ENCODE results near the gene OR9Q1. TPM values are rescaled to one million over a fixed set of nuclear protein-coding genes. Genes with fewer than 3 reads are reported as not detected.

The OR9Q1 gene
- total RNA-seq, 1 experiment from 2014 or later: not detected

GRCh38 chr11:58024601-58025091 lies 965 bp downstream of the OR9Q1 start:
- DNase-seq (ENCODE audit: low read depth, low spot score): no peak

DNA sequence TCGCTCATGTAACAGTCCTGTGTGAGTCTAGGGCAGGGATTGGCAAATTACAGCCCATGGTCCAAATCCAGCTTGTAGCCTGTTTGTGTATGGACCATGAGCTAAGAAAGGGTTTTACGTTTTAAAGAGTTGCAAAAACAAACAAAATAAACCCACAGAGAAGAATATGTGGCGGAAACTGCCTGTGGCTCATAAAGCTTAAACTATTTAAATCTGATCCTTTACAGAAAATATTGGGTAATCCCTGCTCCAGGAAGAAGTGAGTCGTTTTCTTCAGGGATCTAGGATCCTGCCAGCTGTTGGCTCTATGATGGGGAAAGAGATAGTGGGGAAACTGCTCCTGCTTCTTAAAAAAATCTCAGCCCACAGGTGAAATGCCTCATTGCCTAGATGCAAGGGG lies 3.7 kb downstream of the OR9Q1 start:
- in situ Hi-C loops (cut with HindIII; ENCODE audit: low pct_unique_long_range_greater_than_20kb, low sequenced_read_pairs): no loop called here
- DNase-seq (ENCODE audit: low read depth, low spot score): no peak

More at GRCh38 chr11:58024601-58025091, 965 bp downstream of the OR9Q1 start:
- in situ Hi-C loops (cut with HindIII; ENCODE audit: low pct_unique_long_range_greater_than_20kb, low sequenced_read_pairs): no loop called here

- DNase-seq (ENCODE audit: low read depth, low spot score): no peak
- in situ Hi-C loops (cut with HindIII; ENCODE audit: low pct_unique_long_range_greater_than_20kb, low sequenced_read_pairs): no loop called here
Measured at GRCh38 chr11:58028687-58029411, 5.2 kb downstream of the OR9Q1 start.

DNA sequence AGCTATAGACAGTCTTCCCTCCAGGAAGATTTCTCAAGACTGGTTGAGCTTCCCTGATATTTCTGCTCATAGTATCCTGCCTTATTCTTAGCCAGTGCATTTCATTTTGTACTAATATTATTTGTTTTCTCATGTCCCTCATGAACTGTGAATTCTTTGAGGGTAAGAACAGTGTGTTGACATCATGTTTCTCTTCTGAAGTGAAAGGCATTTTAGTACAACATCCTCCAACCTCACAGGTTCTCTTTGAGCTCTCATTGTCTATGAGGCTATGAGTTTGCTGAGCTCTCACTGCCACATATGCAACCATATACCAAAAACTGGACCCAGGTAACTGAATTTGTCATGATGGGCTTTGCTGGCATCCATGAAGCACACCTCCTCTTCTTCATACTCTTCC lies 7.0 kb downstream of the OR9Q1 start, which contains the start of gene OR6Q1:
Gene OR6Q1 (plus strand): TSS at position 301 of the 400 bp plus-strand sequence. CDS start 0 bp downstream, at position 301.
- DNase-seq (ENCODE audit: low read depth, low spot score): no peak
- in situ Hi-C loops (cut with HindIII; ENCODE audit: low pct_unique_long_range_greater_than_20kb, low sequenced_read_pairs): no loop called here

DNA sequence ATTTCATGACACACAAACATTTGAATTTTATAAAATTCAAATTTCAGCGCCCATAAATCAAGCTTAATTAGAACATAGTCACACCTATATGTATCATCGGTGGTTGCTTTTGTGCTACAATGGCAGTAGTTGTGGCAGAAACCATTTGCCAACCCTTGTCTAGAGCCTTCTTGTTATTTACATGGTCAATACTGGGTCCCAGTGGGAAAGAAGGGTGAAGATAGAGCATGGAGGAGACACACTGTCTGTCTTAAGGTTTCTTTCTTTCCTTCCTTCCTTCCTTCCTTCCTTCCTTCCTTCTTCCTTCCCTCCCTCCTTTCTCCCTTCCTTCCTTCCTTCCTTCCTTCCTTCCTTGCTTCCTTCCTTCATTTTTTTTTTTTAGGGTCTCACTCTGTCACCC lies 10.8 kb downstream of the OR9Q1 start:
- in situ Hi-C loops (cut with HindIII; ENCODE audit: low pct_unique_long_range_greater_than_20kb, low sequenced_read_pairs): no loop called here
- no peak for DNase-seq (ENCODE audit: low read depth, low spot score)

- in situ Hi-C loops (cut with HindIII; ENCODE audit: low pct_unique_long_range_greater_than_20kb, low sequenced_read_pairs): no loop called here
- no peak for DNase-seq (ENCODE audit: low read depth, low spot score)
Measured at GRCh38 chr11:58039589-58039988, 15.9 kb downstream of the OR9Q1 start.

DNA sequence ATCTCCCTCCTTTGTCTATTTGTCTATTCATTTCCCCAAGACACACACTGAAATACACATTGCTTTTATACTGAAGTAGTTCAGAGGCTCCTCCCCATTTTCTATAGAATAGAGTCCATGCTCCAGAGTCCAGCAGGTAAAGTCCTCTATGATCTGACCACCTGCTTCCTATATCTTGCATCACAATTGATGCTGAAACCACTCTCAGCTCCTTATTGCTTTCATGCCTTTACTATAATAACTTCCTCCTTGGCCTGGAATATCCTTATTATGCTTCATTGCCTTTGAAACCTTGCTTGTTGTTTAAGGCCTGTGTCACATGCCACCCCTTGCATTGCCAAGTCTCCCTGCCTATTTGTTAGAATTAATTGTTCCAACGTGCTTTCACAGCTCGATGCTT lies 19.7 kb downstream of the OR9Q1 start:
- in situ Hi-C loops (cut with HindIII; ENCODE audit: low pct_unique_long_range_greater_than_20kb, low sequenced_read_pairs): no loop called here
- no peak for DNase-seq (ENCODE audit: low read depth, low spot score)

GRCh38 chr11:58046231-58046630 lies 22.6 kb downstream of the OR9Q1 start:
- in situ Hi-C loops (cut with HindIII; ENCODE audit: low pct_unique_long_range_greater_than_20kb, low sequenced_read_pairs): no loop called here
- no peak for DNase-seq (ENCODE audit: low read depth, low spot score)

DNA sequence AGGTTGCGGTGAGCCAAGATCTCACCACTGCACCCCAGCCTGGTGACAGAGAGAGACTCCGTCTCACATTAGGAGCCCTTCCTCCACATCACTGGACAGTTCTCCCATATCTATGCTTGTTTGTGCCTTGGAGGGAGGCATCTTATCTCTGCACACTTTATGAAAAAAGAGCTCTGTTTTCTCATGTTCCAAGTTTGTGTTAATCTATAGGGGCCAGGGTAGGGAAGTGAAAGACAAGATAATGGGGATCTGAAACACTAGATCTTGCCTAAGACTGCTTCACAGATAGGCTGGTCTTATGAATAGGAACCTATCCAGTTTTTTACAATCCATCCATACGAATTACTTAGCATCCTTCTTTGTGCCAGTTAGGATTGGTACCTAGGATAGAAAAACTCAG lies 24.1 kb downstream of the OR9Q1 start:
- in situ Hi-C loops (cut with HindIII; ENCODE audit: low pct_unique_long_range_greater_than_20kb, low sequenced_read_pairs): no loop called here
- no peak for DNase-seq (ENCODE audit: low read depth, low spot score)

- DNase-seq (ENCODE audit: low read depth, low spot score): no peak
- in situ Hi-C loops (cut with HindIII; ENCODE audit: low pct_unique_long_range_greater_than_20kb, low sequenced_read_pairs): no loop called here
Measured at GRCh38 chr11:58055806-58056401, 32.2 kb downstream of the OR9Q1 start.

- no peak for DNase-seq (ENCODE audit: low read depth, low spot score)
- in situ Hi-C loops (cut with HindIII; ENCODE audit: low pct_unique_long_range_greater_than_20kb, low sequenced_read_pairs): no loop called here
Measured at GRCh38 chr11:58057481-58057880, 33.8 kb downstream of the OR9Q1 start.

GRCh38 chr11:58058276-58059006 lies 34.8 kb downstream of the OR9Q1 start:
- DNase-seq (ENCODE audit: low read depth, low spot score): no peak
- in situ Hi-C loops (cut with HindIII; ENCODE audit: low pct_unique_long_range_greater_than_20kb, low sequenced_read_pairs): no loop called here

GRCh38 chr11:58059007-58059350 lies 35.3 kb downstream of the OR9Q1 start:
- in situ Hi-C loops (cut with HindIII; ENCODE audit: low pct_unique_long_range_greater_than_20kb, low sequenced_read_pairs): no loop called here
- DNase-seq (ENCODE audit: low read depth, low spot score): no peak

GRCh38 chr11:58060535-58060934 lies 36.9 kb downstream of the OR9Q1 start:
- in situ Hi-C loops (cut with HindIII; ENCODE audit: low pct_unique_long_range_greater_than_20kb, low sequenced_read_pairs): no loop called here
- no peak for DNase-seq (ENCODE audit: low read depth, low spot score)

DNA sequence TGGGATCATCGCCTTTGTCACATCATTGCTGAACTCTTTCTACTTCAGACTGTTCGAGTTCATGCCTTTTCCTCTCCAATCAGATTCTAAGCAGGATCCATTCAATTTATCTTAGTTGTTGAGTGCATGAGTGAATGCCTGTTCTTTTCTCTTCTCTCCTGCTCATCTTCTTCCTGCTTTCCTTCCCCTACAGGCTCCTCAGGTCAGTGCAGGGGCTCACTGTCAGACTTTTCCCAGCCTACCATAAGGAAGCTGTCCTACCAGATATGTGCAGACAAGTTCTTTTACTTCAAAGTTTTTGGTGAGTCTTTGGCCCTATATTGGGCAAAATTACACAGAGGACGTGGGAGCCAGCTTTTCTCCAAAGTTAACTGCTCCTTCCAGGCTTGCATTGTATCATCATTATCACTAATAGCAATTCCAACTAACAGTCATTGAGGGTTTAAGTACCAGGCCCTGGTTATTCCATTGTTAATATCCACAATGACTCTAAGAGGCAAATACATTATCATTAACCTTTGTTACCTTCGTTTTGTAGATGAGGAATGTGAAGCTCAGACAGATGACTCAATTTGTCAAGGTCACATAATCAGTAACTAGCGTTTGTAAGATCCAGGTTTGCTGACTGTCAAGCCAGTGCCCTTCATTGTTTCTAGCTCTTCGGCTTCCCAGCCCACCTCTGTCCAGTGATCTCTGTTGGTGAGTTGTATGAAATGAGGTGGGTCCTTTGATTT lies 37.4 kb downstream of the OR9Q1 start:
- in situ Hi-C loops (cut with HindIII; ENCODE audit: low pct_unique_long_range_greater_than_20kb, low sequenced_read_pairs): no loop called here
- peak; percentile 48 for DNase-seq (ENCODE audit: low read depth, low spot score)

- no peak for DNase-seq (ENCODE audit: low read depth, low spot score)
- in situ Hi-C loops (cut with HindIII; ENCODE audit: low pct_unique_long_range_greater_than_20kb, low sequenced_read_pairs): no loop called here
Measured at GRCh38 chr11:58061813-58062212, 38.1 kb downstream of the OR9Q1 start.

DNA sequence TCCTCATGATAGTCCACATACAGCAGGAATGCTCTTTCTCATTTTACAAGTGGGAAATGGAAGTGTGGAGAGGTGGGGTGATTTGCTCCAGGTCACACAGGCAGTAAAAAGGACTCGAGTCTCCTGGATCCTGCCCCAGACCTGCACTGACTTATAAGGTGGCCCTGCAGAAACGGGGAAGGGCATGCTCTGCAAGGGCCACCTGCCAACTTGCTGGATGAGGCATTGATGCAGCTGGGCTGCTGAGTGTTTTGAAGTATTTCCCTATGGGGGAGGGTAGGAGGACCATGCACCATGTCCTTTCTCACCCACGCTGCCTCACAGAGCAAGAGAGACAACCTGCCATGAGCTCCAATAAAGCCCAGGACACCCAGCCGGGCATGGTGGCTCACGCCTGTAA lies 44.0 kb downstream of the OR9Q1 start:
- DNase-seq (ENCODE audit: low read depth, low spot score): no peak
- in situ Hi-C loops (cut with HindIII; ENCODE audit: low pct_unique_long_range_greater_than_20kb, low sequenced_read_pairs): no loop called here

- in situ Hi-C loops (cut with HindIII; ENCODE audit: low pct_unique_long_range_greater_than_20kb, low sequenced_read_pairs): no loop called here
- DNase-seq (ENCODE audit: low read depth, low spot score): peak; percentile 31
Measured at GRCh38 chr11:58068655-58069054, 45.0 kb downstream of the OR9Q1 start.

Data from SK-MEL-5 (cell line).